NT2/D1 (cell line): Measurements from ENCODE around the gene C17orf75.

Source experiments
- YY1 ChIP-seq: IDR thresholded peaks from 2 replicates; pipeline ENCODE4 v1.6.1; 2011; ENCODE audit not compliant: insufficient read length, insufficient read depth
- ZNF274 ChIP-seq: IDR thresholded peaks from 2 replicates; pipeline ENCODE4 v1.6.1; 2011; ENCODE audit warnings: mild to moderate bottlenecking, low read depth, low read length

GRCh38 chr17:32331243-32332040 is 10.5 kb downstream of the C17orf75 start:
- TF ChIP-seq ZNF274, result no peak
- TF ChIP-seq YY1, result no peak
